ENCODE results near the gene ZFYVE26.

DNA sequence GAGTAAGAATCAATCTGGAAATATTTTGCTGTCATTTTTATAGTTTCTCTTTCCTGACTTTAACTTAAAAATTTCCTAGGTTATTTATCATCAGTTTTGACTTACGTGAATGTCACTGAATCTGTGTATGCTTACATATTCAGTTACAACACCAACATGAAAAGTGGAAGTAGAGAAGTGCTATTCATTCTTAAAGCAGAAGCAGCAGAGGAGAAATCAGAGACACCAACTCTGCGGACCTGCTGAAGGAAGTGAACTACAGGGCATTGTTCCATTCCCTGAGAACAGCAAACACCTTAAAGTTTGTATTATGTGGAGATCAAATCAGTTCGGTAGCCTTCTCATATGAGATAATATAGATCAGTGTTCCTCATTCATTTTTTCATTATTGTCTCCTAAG, 37.3 kb upstream of the ZFYVE26 start:
- TF ChIP-seq, protein P1, sequence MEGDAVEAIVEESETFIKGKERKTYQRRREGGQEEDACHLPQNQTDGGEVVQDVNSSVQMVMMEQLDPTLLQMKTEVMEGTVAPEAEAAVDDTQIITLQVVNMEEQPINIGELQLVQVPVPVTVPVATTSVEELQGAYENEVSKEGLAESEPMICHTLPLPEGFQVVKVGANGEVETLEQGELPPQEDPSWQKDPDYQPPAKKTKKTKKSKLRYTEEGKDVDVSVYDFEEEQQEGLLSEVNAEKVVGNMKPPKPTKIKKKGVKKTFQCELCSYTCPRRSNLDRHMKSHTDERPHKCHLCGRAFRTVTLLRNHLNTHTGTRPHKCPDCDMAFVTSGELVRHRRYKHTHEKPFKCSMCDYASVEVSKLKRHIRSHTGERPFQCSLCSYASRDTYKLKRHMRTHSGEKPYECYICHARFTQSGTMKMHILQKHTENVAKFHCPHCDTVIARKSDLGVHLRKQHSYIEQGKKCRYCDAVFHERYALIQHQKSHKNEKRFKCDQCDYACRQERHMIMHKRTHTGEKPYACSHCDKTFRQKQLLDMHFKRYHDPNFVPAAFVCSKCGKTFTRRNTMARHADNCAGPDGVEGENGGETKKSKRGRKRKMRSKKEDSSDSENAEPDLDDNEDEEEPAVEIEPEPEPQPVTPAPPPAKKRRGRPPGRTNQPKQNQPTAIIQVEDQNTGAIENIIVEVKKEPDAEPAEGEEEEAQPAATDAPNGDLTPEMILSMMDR (IDR thresholded peaks at IDR 0.05): no peak
- TF ChIP-seq POLR2A (IDR thresholded peaks at IDR 0.05; ENCODE audit: low read depth): no peak

Data from esophagus muscularis mucosa (tissue), 3 donors.